ENCODE results near the gene HTR7. TPM values are rescaled to one million over a fixed set of nuclear protein-coding genes. Genes with fewer than 3 reads are reported as not detected.
"Not testable (repeated sequence)": the region's sequence is repeated elsewhere in the genome, so short reads cannot be mapped to it uniquely, and the experiment has no call there.

The HTR7 gene
- under 1 TPM in 2 of 4 donors, not detected in 2; 0.70 to 0.90 TPM for polyA plus RNA-seq
- long read RNA-seq, donor 1, partial matches to known transcripts: 7 of 7 reads
- long read RNA-seq, donor 1, other reads (novel, unspliced or antisense): 0 of 7 reads
- long read RNA-seq, donor 2: 0 reads
- long read RNA-seq, donor 3: 0 reads
- long read RNA-seq, donor 4: 0 reads
- long read RNA-seq, donor 5: 0 reads
- long read RNA-seq, donor 6: 0 reads
- long read RNA-seq, donor 7: 0 reads
- long read RNA-seq, donor 8: 0 reads
- long read RNA-seq, donor 9, partial matches to known transcripts: 0 of 2 reads
- long read RNA-seq, donor 9, other reads (novel, unspliced or antisense): 0 of 2 reads
- long read RNA-seq, donor 10, partial matches to known transcripts: 7 of 8 reads
- long read RNA-seq, donor 10, other reads (novel, unspliced or antisense): 0 of 8 reads

DNA sequence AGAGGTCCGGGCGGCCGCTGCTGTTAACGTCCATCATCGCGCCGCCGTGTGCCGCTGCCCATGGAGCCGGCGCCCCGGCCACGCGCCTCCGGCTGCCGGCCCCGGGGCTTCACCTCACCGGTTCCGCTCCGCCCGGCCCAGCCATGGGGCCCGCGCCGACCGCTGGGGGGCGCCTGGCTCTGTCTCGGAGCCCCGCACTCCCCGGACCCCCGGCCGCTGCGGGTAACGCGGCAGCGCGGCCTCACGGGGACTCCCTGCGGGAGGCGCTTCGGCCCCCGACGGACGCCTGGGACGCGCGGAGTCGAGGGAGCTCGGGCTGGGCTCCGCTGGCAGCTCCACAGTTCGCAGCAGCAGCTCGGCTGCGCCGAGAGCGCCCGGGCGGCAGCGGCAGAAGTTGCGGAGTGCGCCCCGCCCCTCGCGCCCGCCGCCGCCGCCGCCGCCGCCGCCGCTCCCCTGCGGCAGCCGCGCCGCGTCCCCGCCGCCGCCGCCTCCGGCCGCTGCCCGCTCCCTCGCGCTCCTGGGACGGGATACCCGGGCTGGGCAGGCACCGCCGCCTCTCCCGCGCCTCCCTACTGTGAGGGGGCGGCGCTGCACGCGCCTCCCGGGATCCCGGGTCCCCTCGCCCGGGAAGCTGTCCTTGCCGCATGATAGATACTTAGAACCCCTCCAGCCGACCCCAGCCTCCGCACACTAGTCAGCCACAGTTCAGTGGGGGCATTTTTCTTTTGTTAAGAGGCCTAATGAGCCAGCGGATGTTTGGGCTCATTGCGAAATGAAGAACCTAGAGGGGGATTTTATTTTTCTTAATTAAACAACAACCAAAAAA, at the start of gene HTR7:
TSS of gene HTR7 (minus strand) at position 405 of the 826 bp plus-strand sequence. CDS start at position 37, 368 bp downstream.
- Histone ChIP-seq H3K36me3 (ENCODE audit: control insufficient read depth in 3 of 3, insufficient read depth in 2 of 3, low read depth in 1 of 3, low read length in 3 of 3) (no peaks in the 10 kb centered on the region), H3K4me3 (ENCODE audit: low read depth in 1 of 3, low read length in 3 of 3) (peak within 1 kb of the TSS; percentile 46 to 73 (median 48)), H3K27me3 (ENCODE audit: control insufficient read depth in 3 of 3, insufficient read depth in 3 of 3, low read length in 3 of 3) (peaks cover 6 to 45% (median 13%) of the 10 kb centered on the region in 3 donors), H3K9me3 (ENCODE audit: control insufficient read depth in 2 of 2, insufficient read depth in 1 of 2, low read depth in 1 of 2, low read length in 1 of 2) (no peaks in the 10 kb centered on the region), H3K4me1 (ENCODE audit: control insufficient read depth in 3 of 3, insufficient read depth in 2 of 3, low read depth in 1 of 3, low read length in 2 of 3) (no peaks in the 10 kb centered on the region), H3K27ac (ENCODE audit: low read depth in 1 of 3, low read length in 2 of 3) (peak within 1 kb of the TSS in 1 of 3 donors; percentile 77)
- peak; percentile 33 to 71 for DNase-seq
- no peak for FAIRE-seq
- WGBS, 3 donors: 1 to 2% (median 1%) methylated on average over 56 to 104 of the region's 104 CpGs

DNA sequence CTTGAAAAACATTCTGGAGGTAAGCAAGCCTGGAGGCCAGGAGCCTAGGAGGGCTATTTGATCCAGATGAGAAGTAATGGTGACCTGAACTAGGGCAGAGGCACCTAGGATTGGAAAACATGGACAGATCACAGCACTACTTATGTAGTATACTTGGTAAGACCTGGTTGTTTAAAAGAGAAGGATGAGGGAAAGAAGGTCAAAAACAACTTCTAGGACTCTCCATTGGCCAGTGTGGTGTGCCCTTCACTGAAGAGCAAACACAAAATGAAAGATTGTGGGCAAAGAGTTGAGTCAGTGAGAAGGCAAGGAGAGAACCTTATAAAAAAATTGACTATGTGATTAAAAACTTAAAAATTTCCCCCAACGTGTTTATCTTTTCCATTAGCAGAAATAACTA, 48.8 kb upstream of the HTR7 start:
- 53 to 79% (median 65%) methylated on average over 1 of the region's 1 CpG for WGBS, 3 donors
- no peaks in the 10 kb centered on the region for H3K27me3 ChIP-seq (ENCODE audit: control insufficient read depth in 3 of 3, insufficient read depth in 3 of 3, low read length in 3 of 3)
- DNase-seq (no peak), FAIRE-seq (no peak)
- no peak overlapping the region for H3K4me3 ChIP-seq (ENCODE audit: low read depth in 1 of 3, low read length in 3 of 3)
- H3K27ac ChIP-seq (ENCODE audit: low read depth in 1 of 3, low read length in 2 of 3): no peak overlapping the region
- H3K4me1 ChIP-seq (ENCODE audit: control insufficient read depth in 3 of 3, insufficient read depth in 2 of 3, low read depth in 1 of 3, low read length in 2 of 3): no peaks in the 10 kb centered on the region
- peaks cover 2 to 3% (median 3%) of the 10 kb centered on the region in 3 donors for H3K36me3 ChIP-seq (ENCODE audit: control insufficient read depth in 3 of 3, insufficient read depth in 2 of 3, low read depth in 1 of 3, low read length in 3 of 3)
- no peaks in the 10 kb centered on the region for H3K9me3 ChIP-seq (ENCODE audit: control insufficient read depth in 2 of 2, insufficient read depth in 1 of 2, low read depth in 1 of 2, low read length in 1 of 2)

DNA sequence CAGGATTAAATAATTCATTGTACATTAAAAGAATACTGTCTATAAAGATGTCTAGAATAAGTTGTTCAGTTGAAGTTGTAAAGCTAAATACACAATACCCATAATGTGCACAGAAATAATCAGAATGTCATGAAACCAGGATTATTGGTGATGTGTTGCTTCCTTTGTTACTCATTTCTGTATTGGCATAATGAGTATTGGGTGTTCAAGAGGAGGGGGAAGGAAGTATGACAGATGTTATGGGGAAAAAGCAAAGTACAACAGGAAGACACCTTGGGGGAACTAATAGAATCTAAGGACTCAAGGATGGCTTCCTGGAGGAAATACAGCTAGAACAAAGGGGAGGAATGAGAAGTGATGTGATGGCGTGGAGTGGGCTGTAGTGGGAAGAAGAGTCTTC, 48.1 kb upstream of the HTR7 start:
- WGBS, 3 donors: 80 to 93% (median 86%) methylated on average over 1 of the region's 1 CpG
- H3K4me1 ChIP-seq (ENCODE audit: control insufficient read depth in 3 of 3, insufficient read depth in 2 of 3, low read depth in 1 of 3, low read length in 2 of 3): no peaks in the 10 kb centered on the region
- H3K27ac ChIP-seq (ENCODE audit: low read depth in 1 of 3, low read length in 2 of 3): no peak overlapping the region
- FAIRE-seq: no peak
- H3K36me3 ChIP-seq (ENCODE audit: control insufficient read depth in 3 of 3, insufficient read depth in 2 of 3, low read depth in 1 of 3, low read length in 3 of 3): peaks cover 2 to 5% (median 5%) of the 10 kb centered on the region in 3 donors
- DNase-seq: no peak
- H3K4me3 ChIP-seq (ENCODE audit: low read depth in 1 of 3, low read length in 3 of 3): no peak overlapping the region
- H3K27me3 ChIP-seq (ENCODE audit: control insufficient read depth in 3 of 3, insufficient read depth in 3 of 3, low read length in 3 of 3): no peaks in the 10 kb centered on the region
- no peaks in the 10 kb centered on the region for H3K9me3 ChIP-seq (ENCODE audit: control insufficient read depth in 2 of 2, insufficient read depth in 1 of 2, low read depth in 1 of 2, low read length in 1 of 2)

GRCh38 chr10:90896916-90897315, 39.1 kb upstream of the HTR7 start:
- not testable (repeated sequence) for H3K27me3 ChIP-seq (ENCODE audit: control insufficient read depth in 3 of 3, insufficient read depth in 3 of 3, low read length in 3 of 3); DNase-seq; H3K4me1 ChIP-seq (ENCODE audit: control insufficient read depth in 3 of 3, insufficient read depth in 2 of 3, low read depth in 1 of 3, low read length in 2 of 3); FAIRE-seq; H3K9me3 ChIP-seq (ENCODE audit: control insufficient read depth in 2 of 2, insufficient read depth in 1 of 2, low read depth in 1 of 2, low read length in 1 of 2); H3K4me3 ChIP-seq (ENCODE audit: low read depth in 1 of 3, low read length in 3 of 3); H3K27ac ChIP-seq (ENCODE audit: low read depth in 1 of 3, low read length in 2 of 3)
- WGBS, 3 donors: 48 to 61% (median 58%) methylated on average over 2 of the region's 2 CpGs
- H3K36me3 ChIP-seq (ENCODE audit: control insufficient read depth in 3 of 3, insufficient read depth in 2 of 3, low read depth in 1 of 3, low read length in 3 of 3): peaks cover 3 to 13% (median 11%) of the 10 kb centered on the region in 3 donors

DNA sequence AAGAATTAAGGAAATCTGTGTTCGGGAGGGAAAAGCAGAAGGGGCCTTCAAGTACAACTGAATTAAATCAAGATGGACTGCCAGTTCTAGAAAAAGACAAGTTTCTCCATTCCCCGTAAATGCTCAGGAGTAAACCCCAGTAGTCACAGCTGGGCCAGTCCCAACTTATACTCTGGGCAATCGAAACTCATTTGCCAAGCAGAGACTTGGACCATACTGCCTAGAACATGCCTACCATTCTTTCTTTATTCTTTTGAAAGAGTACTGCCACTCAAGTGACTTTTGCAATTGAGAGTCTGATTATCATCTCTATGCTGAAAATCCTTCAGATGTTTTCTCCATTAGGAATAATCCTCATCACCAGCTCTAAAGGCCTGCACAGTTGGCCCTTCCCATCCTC, 35.4 kb upstream of the HTR7 start:
- Histone ChIP-seq H3K4me3 (ENCODE audit: low read depth in 1 of 3, low read length in 3 of 3) (no peak overlapping the region), H3K36me3 (ENCODE audit: control insufficient read depth in 3 of 3, insufficient read depth in 2 of 3, low read depth in 1 of 3, low read length in 3 of 3) (peaks cover 0 to 22% (median 7%) of the 10 kb centered on the region in 3 donors), H3K4me1 (ENCODE audit: control insufficient read depth in 3 of 3, insufficient read depth in 2 of 3, low read depth in 1 of 3, low read length in 2 of 3) (no peaks in the 10 kb centered on the region), H3K27ac (ENCODE audit: low read depth in 1 of 3, low read length in 2 of 3) (no peak overlapping the region), H3K9me3 (ENCODE audit: control insufficient read depth in 2 of 2, insufficient read depth in 1 of 2, low read depth in 1 of 2, low read length in 1 of 2) (no peaks in the 10 kb centered on the region), H3K27me3 (ENCODE audit: control insufficient read depth in 3 of 3, insufficient read depth in 3 of 3, low read length in 3 of 3) (no peaks in the 10 kb centered on the region)
- 95 to 100% (median 96%) methylated on average over 3 of the region's 3 CpGs for WGBS, 3 donors
- no peak for DNase-seq
- no peak for FAIRE-seq

GRCh38 chr10:90890347-90890746, 32.5 kb upstream of the HTR7 start:
- Histone ChIP-seq H3K36me3 (ENCODE audit: control insufficient read depth in 3 of 3, insufficient read depth in 2 of 3, low read depth in 1 of 3, low read length in 3 of 3) (peaks cover 0 to 21% (median 10%) of the 10 kb centered on the region in 3 donors), H3K4me1 (ENCODE audit: control insufficient read depth in 3 of 3, insufficient read depth in 2 of 3, low read depth in 1 of 3, low read length in 2 of 3) (no peaks in the 10 kb centered on the region), H3K4me3 (ENCODE audit: low read depth in 1 of 3, low read length in 3 of 3) (no peak overlapping the region), H3K9me3 (ENCODE audit: control insufficient read depth in 2 of 2, insufficient read depth in 1 of 2, low read depth in 1 of 2, low read length in 1 of 2) (no peaks in the 10 kb centered on the region), H3K27ac (ENCODE audit: low read depth in 1 of 3, low read length in 2 of 3) (no peak overlapping the region), H3K27me3 (ENCODE audit: control insufficient read depth in 3 of 3, insufficient read depth in 3 of 3, low read length in 3 of 3) (no peaks in the 10 kb centered on the region)
- 85 to 96% (median 93%) methylated on average over 2 of the region's 2 CpGs for WGBS, 3 donors
- FAIRE-seq (no peak), DNase-seq (no peak)

DNA sequence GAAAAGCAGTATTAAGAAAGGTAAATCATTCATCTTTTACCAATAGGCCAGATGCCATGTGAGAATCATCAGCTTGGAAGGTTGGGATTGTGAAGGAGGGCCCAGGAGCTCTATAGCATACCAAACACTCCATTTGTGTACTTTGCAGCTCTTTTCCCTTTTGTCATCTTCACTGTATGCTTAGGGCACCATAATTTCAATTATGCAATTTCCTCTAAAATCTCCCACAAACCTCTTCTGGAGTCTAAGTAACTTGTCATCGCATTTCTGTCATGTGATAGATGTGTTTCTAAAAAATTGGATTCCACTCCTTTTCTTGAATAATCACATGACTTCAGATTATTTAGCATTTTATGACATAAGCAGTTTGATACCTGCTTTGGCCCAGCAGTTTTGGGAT, 31.8 kb upstream of the HTR7 start:
- H3K27me3 ChIP-seq (ENCODE audit: control insufficient read depth in 3 of 3, insufficient read depth in 3 of 3, low read length in 3 of 3): no peaks in the 10 kb centered on the region
- WGBS, 3 donors: 95 to 98% (median 97%) methylated on average over 1 of the region's 1 CpG
- peaks cover 0 to 23% (median 10%) of the 10 kb centered on the region in 3 donors for H3K36me3 ChIP-seq (ENCODE audit: control insufficient read depth in 3 of 3, insufficient read depth in 2 of 3, low read depth in 1 of 3, low read length in 3 of 3)
- no peak for DNase-seq
- no peaks in the 10 kb centered on the region for H3K9me3 ChIP-seq (ENCODE audit: control insufficient read depth in 2 of 2, insufficient read depth in 1 of 2, low read depth in 1 of 2, low read length in 1 of 2)
- H3K27ac ChIP-seq (ENCODE audit: low read depth in 1 of 3, low read length in 2 of 3): no peak overlapping the region
- no peak overlapping the region for H3K4me3 ChIP-seq (ENCODE audit: low read depth in 1 of 3, low read length in 3 of 3)
- FAIRE-seq: no peak
- H3K4me1 ChIP-seq (ENCODE audit: control insufficient read depth in 3 of 3, insufficient read depth in 2 of 3, low read depth in 1 of 3, low read length in 2 of 3): no peaks in the 10 kb centered on the region

DNA sequence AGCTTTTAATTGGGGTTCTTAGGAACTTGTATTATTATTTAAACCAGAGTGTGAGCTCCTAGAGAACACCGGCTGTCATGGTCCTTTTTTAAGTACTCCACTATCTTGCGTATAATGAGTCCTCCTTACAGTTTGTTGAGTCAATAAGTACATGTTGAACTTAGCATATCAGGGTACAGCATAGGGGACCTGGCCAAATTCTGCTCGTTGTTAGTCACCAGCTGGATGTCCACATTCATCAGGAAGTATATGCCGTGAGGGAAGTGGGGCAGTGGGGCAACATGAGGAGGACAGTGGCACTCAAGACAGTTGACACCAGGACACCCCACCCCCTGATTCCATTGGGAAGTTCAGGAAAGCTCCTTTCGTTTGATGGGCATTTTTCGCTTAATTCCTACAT, 30.5 kb upstream of the HTR7 start:
- H3K4me3 ChIP-seq (ENCODE audit: low read depth in 1 of 3, low read length in 3 of 3): no peak overlapping the region
- FAIRE-seq: no peak
- no peaks in the 10 kb centered on the region for H3K27me3 ChIP-seq (ENCODE audit: control insufficient read depth in 3 of 3, insufficient read depth in 3 of 3, low read length in 3 of 3)
- no peaks in the 10 kb centered on the region for H3K9me3 ChIP-seq (ENCODE audit: control insufficient read depth in 2 of 2, insufficient read depth in 1 of 2, low read depth in 1 of 2, low read length in 1 of 2)
- H3K27ac ChIP-seq (ENCODE audit: low read depth in 1 of 3, low read length in 2 of 3): no peak overlapping the region
- peaks cover 0 to 20% (median 10%) of the 10 kb centered on the region in 3 donors for H3K36me3 ChIP-seq (ENCODE audit: control insufficient read depth in 3 of 3, insufficient read depth in 2 of 3, low read depth in 1 of 3, low read length in 3 of 3)
- no peaks in the 10 kb centered on the region for H3K4me1 ChIP-seq (ENCODE audit: control insufficient read depth in 3 of 3, insufficient read depth in 2 of 3, low read depth in 1 of 3, low read length in 2 of 3)
- WGBS, 3 donors: 94 to 96% (median 96%) methylated on average over 6 of the region's 6 CpGs
- DNase-seq: no peak

Measured in small intestine (tissue), 16 donors.